OCI-M2 (cell line): Measurements from ENCODE around the gene TUBA3C.
"Not testable (repeated sequence)": the region's sequence is repeated elsewhere in the genome, so short reads cannot be mapped to it uniquely, and the experiment has no call there.

Experiments
- DNase-seq: peaks from one replicate; lab custom pipeline; 2025; ENCODE audit not compliant: unreplicated experiment; lab: John Stamatoyannopoulos, UW

Gene TUBA3C

DNA sequence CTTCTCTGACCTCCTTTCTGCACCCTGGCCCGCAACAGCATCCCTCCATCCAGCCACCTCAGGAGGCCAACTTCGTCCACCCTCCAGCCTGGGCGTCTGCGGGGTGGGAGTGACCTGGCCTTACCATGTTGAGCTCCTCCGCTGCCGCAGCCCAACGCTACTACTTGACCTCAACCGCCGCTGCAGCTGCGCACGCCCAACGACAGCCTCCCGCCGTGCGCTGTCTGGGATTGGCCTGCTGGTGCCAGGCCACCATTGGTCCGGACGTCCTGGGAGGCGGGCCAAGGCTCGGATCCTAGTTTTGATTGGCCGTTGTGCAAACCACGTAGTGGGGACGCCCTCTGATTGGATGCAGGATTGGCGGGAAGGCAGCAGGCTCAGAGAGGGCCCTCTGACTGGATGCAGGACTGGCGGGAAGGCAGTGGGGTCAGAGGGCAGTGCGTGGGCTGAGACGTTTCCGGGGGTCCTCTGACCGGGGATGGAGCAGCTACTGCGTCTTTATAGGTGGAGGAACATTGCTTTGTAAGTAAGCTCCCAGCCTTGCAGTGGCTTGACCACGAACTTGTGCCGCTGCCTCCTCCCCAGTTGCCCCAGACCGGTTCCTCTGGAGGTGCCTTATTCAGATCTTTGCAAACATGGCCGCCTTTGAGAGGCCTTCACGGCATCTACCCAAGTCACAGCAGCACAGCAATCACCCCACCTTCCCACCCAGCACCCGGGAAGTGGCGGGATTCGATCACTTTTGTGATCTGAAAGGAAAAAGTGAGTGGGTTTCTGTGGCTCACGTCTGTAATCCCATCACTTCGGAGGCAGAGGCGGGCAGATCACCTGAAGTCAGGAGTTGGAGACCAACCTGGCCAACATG lies at the start of gene TUBA3C:
TSS of gene TUBA3C (minus strand) at position 204 of the 865 bp plus-strand sequence. CDS start at position 127, 77 bp downstream.
- no peak for DNase-seq

- DNase-seq: not testable (repeated sequence)
Observed at GRCh38 chr13:19207413-19207812, 25.8 kb upstream of the TUBA3C start.

DNA sequence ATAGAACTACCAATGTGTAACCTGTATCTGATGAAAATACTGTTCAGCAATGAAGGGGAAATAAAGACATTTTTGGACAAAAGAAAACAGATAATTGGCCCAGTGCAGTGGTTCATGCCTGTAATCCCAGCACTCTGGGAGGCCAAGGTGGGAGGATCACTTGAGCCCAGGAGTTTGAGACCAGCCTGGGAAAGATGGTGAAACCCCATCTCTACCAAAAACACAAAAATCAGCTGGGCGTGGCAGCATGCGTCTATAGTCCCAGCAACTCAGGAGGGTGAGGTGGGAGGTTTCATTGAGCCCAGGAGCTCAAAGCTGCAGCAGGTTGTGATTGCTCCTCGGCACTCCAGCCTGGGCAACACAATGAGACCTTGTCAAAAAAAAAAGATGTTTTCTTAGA lies 11.0 kb upstream of the TUBA3C start:
- not testable (repeated sequence) for DNase-seq

- DNase-seq: not testable (repeated sequence)
Observed at GRCh38 chr13:19189911-19190310, 8.3 kb upstream of the TUBA3C start.

DNA sequence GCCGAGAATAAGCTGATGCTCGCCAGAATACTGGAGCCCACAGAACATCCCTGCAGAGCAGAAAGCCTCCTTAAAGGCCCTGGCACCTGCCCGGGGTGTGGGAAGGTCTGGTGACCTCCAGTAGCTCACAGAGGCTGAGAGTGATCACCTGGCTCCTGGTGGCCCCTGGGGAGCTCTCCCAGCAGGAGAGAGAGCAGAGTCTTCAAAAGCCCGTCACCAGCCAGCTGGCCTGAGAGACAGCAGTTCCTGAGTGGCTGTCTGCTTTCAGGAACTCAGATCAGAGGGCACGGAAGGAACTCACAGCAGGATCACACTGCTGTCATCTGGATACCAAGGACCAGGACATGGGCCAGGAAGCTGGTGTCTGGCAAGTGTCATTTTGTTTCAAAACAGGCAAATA lies 7.7 kb upstream of the TUBA3C start:
- not testable (repeated sequence) for DNase-seq

GRCh38 chr13:19185865-19186645 lies 4.4 kb upstream of the TUBA3C start:
- DNase-seq: no peak

DNA sequence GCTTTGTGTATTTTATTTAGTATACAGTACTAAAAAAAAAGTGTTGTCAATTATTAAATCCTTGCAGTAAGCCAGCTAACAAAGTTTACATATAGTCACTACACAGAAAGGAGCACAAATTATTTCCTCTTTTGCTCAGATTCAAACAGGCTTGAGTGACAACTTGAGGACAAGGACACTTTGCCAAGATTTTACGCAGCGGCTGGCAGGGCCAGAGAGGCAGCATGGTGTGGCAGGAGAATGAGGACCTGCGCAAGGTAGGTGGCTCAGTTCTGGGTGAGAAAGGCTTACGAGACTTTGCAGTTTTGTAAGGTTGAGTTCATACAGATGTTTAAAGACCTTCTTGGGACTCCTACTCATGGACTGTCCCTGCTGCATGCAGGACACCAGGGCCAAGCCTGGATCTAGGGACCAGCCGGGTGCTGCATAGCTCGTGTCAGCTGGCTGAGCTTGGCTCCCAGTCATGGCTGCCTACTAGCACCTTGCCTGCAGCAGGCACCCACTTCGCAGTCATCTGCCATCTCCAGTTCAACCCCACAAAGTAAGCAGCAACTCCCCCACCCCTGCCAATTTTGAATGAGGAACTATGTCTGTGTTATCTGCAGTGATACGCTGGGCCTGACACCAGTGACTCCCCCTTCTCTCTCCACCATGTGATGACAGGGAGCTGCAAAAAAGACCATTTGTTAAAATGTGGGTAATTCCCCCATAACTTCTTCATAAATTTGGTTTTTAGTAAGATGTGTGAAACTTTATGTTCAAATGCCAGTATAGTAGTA lies 3.7 kb upstream of the TUBA3C start:
- no peak for DNase-seq

DNA sequence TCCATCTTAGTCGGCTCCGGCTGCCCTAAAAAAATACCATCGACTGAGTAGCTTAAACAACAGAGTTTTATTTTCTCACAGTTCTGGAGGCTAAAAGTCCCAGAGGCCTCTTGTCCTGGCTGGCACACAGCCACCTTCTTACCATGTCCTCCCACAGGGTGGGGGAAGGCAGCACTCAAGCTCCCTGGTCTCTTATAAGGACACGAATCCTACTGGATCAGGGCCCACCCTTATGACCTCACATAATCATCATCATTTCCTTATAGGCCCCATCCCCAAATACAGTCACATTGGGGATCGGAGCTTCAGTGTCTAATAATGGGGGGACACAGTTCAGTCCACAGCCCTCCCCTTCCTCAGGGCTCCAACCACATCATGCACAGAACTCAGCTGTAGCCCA lies 2.6 kb upstream of the TUBA3C start:
- DNase-seq: no peak

DNA sequence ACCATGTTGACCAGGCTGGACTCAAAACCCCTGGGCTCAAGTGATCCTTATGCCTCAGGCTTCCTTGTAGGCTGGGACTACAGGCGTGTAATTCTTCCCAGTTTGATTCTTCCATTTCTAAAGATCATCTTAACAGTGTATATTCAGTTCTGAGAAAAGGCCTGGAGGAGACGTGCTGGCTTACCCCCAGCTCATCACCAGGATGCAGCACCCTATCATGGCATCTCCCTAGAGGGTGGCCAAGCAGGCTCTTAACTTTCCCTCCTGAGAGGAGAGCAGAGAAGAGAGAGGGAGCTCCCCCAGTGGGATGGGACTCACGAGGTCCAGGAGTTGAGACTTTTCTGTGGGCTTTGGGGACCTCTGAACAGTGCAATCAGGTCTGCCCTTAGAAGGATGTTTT lies 2.1 kb upstream of the TUBA3C start:
- no peak for DNase-seq

DNA sequence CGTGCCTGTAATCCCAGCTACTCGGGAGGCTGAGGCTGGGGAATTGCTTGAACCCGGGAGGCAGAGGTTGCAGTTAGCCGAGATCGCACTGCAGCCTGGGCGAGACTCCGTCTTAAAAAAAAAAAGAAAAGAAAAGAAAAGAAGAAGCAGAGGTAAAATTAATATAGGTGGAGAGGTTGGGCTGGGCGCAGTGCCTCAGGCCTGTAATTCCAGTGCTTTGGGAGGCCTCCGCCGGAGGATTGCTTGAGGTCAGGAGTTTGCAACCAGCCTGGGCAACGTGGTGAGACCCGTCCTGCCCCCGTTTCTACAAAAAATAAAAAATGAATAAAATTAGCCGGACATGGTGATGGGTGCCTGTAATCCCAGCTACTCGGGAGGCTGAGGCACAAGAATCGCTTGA lies 912 bp upstream of the TUBA3C start:
- DNase-seq: no peak

- DNase-seq: no peak
Observed at GRCh38 chr13:19181021-19181620, 503 bp downstream of the TUBA3C start.

DNA sequence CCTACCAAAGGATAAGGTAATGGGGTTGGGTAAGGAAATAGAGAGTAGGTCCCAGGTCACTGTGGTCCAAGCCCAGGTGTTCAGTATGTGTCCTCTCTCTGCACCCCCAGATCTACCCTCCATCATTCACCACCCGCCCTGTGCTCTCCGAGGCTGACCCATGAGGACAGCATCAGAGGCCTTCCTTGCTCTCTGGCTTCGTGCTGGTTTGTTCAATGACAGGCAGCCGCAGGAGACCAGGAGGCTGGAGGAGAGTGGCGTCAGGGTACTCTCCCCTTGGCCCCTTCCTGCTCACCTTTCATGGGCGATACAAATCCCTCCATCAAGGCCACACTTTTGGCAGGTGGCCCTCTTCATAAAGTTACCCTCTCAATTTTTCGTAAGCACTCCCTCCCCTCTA lies 1.7 kb downstream of the TUBA3C start:
- no peak for DNase-seq

- DNase-seq: no peak
Observed at GRCh38 chr13:19178901-19179593, 2.6 kb downstream of the TUBA3C start.

DNA sequence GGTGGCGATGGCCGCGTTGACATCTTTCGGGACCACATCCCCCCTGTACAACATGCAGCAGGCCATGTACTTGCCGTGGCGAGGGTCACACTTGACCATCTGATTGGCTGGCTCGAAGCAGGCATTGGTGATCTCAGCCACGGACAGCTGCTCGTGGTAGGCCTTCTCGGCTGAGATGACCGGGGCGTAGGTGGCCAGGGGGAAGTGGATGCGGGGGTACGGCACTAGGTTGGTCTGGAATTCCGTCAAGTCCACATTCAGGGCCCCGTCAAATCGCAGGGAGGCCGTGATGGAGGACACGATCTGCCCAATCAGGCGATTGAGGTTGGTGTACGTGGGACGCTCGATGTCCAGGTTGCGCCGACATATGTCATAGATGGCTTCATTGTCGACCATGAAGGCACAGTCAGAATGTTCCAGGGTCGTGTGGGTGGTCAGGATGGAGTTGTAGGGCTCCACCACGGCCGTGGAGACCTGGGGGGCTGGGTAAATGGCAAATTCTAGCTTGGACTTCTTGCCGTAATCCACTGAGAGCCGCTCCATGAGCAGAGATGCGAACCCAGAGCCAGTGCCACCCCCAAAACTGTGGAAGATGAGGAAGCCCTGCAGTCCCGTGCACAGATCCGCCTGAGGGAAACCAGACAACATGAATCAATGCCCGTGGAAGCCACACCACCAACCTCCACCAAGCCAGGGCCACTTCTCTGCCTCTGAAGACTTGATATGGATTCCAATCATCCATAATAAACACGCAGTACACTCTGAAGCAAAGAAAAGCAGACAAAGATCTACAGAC lies 4.4 kb downstream of the TUBA3C start:
- not testable (repeated sequence) for DNase-seq

DNA sequence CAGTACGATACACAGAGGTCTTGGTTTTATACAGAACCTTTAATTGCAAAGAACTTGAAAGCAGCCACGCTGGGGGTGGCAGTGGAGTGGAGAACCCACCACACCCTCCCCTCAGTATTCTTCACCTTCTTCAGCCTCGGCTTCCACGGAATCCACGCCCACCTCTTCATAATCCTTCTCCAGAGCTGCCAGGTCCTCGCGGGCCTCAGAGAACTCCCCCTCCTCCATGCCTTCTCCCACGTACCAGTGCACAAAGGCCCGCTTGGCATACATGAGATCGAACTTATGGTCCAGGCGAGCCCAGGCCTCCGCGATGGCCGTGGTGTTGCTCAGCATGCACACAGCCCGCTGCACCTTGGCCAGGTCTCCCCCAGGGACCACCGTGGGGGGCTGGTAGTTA lies 7.9 kb downstream of the TUBA3C start:
- DNase-seq: no peak

DNA sequence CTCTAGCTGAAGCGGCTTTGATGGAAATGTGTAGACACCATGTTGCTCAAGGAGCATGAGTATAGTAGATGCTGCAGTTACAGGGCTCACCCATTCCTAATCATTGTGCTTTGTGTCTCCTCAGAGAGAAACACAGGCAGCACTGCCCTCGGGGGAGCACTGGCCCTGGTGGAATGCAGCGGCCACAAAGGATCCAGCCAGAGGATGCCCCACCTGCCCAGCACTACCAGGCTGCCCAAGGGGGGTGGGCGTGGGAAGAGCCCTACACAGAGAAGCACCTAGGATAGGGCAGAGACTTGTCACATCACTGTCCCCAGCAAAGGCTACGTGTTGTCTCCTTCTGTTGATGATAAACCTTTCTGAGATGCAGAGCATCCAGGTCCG lies 9.0 kb downstream of the TUBA3C start:
- no peak for DNase-seq

DNA sequence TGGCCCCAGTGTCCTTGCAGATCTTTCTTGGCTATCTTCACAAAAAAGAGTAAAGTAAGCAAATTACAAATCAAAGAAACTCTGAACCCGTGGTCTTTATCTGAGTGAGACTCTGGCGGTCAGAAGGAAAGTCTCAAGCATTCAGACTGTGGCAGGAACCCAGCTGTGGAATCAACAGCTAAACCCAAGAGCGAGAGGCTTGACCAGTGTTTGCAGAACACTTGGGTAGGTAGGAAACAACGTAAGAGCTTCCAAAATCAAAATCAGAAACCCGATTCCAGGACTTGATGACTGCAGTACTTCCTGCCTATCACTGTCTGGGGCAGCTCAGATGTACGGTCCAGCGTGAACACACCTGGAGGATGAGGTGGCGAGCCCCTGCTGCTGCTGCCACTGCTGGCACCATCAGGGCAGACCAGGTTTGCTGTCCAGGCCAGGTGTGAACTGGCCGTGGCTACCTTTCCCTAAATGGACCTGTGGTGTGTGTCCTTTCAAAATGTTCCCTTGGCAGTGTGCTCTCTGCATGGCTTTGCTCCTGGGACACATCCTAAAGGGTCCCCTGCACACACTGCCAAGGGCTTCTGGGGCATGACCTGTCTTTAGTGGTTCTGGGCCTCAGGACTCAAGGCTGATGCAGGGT lies 9.5 kb downstream of the TUBA3C start:
- DNase-seq: no peak

DNA sequence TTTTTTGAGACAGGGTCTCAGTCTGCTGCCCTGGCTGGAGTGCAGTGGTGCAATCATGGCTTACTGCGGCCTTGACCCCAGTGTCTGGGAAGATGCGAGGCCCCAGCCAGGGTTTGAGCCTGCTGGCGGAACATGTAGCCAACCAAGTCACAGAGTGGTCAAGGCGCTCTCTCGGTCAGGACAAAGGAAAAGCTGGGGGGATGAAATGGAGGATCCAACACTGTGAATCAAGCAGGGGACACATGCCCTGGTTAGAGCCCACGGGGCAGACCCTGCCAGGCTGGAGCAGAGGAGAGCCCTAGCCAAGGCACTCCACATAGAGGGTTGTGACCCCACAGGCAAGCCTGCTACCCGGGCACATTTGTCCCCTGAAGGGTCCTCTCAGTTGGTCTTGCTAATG lies 10.1 kb downstream of the TUBA3C start:
- DNase-seq: no peak

DNA sequence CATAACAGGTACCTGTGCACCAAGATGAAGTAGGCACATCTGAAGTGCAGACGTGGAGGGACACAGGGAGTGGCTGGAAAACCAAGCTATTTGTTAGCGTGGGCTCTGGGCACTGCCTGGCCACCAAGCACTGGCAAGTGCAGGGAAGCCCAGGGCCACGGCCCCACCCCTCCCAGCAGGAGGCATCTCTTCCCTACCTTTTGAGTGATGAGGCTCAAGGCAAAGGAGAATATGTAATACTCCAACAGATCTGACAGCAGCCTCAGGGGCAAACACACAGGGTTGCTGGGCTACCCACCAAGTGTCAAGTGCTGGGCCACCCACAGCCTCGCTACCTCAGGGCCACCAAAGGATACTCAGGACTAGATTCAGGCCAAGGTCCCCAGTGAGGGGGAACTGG lies 11.6 kb downstream of the TUBA3C start:
- no peak for DNase-seq
